Esophagus squamous epithelium (tissue), 4 donors: ENCODE measurements around the gene RASSF10.

ENCODE experiments used
- CTCF ChIP-seq, 6 experiments: fragments of 450-650 bp in 4 of 6; fragments of 200-600 bp in 2 of 6; sonication (generic) in 2 of 6; IDR thresholded peaks; one replicate each; pipeline ENCODE4 v1.5.1; 2016 to 2019; ENCODE audit warnings: antibody characterized with exemption in 6 of 6, mild to moderate bottlenecking in 4 of 6, moderate library complexity in 4 of 6
- POLR2A ChIP-seq, 4 donors: fragments of 450-650 bp; IDR thresholded peaks; one replicate each; pipeline ENCODE4 v1.6.1; 2017; ENCODE audit warnings: antibody characterized with exemption in 4 of 4, mild to moderate bottlenecking in 4 of 4, moderate library complexity in 3 of 4

GRCh38 chr11:13053255-13053917 is 44.3 kb downstream of the RASSF10 start:
- TF ChIP-seq CTCF (IDR thresholded peaks at IDR 0.05) = no peak
- TF ChIP-seq POLR2A (IDR thresholded peaks at IDR 0.05) = no peak
